Right lobe of liver (tissue), 4 donors: ENCODE data around the gene RAB8A.

Experiments
- CTCF ChIP-seq, 4 donors: fragments of 200-600 bp in 3 of 4; fragments of 450-650 bp in 1 of 4; IDR thresholded peaks; one replicate each; pipeline versions ENCODE4 v1.5.1 to v1.8.0; 2016 to 2022; ENCODE audit warnings: antibody characterized with exemption in 4 of 4, mild to moderate bottlenecking in 2 of 4
- POLR2A ChIP-seq: fragments of 450-650 bp; IDR thresholded peaks from one replicate; pipeline ENCODE4 v1.6.1; 2017; ENCODE audit warnings: antibody characterized with exemption, mild to moderate bottlenecking
- donor health status: DM: no; HTN: no; CAD: no.
- donor health status: DM: no; HTN: no; CAD: no.
- donor health status: DM: no; HTN: yes; CAD: no.

- no peak for TF ChIP-seq CTCF (IDR thresholded peaks at IDR 0.05)
- no peak for TF ChIP-seq POLR2A
Measured at GRCh38 chr19:16071072-16071691, 40.5 kb upstream of the RAB8A start.
